Measurements from ENCODE around the gene CBR4.

CBR4 gene

GRCh38 chr4:169010125-169011023 lies at the start of gene CBR4:
Gene CBR4 (minus strand): TSS chr4:169010255. CDS start chr4:169010089, 166 bp downstream.
- DNase-seq (ENCODE audit: low read depth in 3 of 3, low spot score in 1 of 3): peak; percentile 84 to 92 (median 86)

GRCh38 chr4:169059306-169060211 lies 49.5 kb upstream of the CBR4 start:
- no peak for DNase-seq (ENCODE audit: low read depth in 3 of 3, low spot score in 1 of 3)

GRCh38 chr4:169058312-169058711 lies 48.3 kb upstream of the CBR4 start:
- DNase-seq (ENCODE audit: low read depth in 3 of 3, low spot score in 1 of 3): no peak

- DNase-seq (ENCODE audit: low read depth in 3 of 3, low spot score in 1 of 3): no peak
Measured at GRCh38 chr4:169054879-169055278, 44.8 kb upstream of the CBR4 start.

- DNase-seq (ENCODE audit: low read depth in 3 of 3, low spot score in 1 of 3): no peak
Measured at GRCh38 chr4:169052594-169052945, 42.5 kb upstream of the CBR4 start.

GRCh38 chr4:169051761-169052593 lies 41.9 kb upstream of the CBR4 start:
- no peak for DNase-seq (ENCODE audit: low read depth in 3 of 3, low spot score in 1 of 3)

GRCh38 chr4:169050881-169051760 lies 41.1 kb upstream of the CBR4 start:
- DNase-seq (ENCODE audit: low read depth in 3 of 3, low spot score in 1 of 3): no peak

- no peak for DNase-seq (ENCODE audit: low read depth in 3 of 3, low spot score in 1 of 3)
Measured at GRCh38 chr4:169050284-169050683, 40.2 kb upstream of the CBR4 start.

GRCh38 chr4:169048868-169049414 lies 38.9 kb upstream of the CBR4 start:
- DNase-seq (ENCODE audit: low read depth in 3 of 3, low spot score in 1 of 3): no peak

- DNase-seq (ENCODE audit: low read depth in 3 of 3, low spot score in 1 of 3): no peak
Measured at GRCh38 chr4:169047956-169048355, 37.9 kb upstream of the CBR4 start.

- DNase-seq (ENCODE audit: low read depth in 3 of 3, low spot score in 1 of 3): no peak
Measured at GRCh38 chr4:169045862-169046584, 36.0 kb upstream of the CBR4 start.

- DNase-seq (ENCODE audit: low read depth in 3 of 3, low spot score in 1 of 3): no peak
Measured at GRCh38 chr4:169044714-169045447, 34.8 kb upstream of the CBR4 start.

- no peak for DNase-seq (ENCODE audit: low read depth in 3 of 3, low spot score in 1 of 3)
Measured at GRCh38 chr4:169042608-169043007, 32.6 kb upstream of the CBR4 start.

- DNase-seq (ENCODE audit: low read depth in 3 of 3, low spot score in 1 of 3): no peak
Measured at GRCh38 chr4:169040559-169041261, 30.7 kb upstream of the CBR4 start.

- DNase-seq (ENCODE audit: low read depth in 3 of 3, low spot score in 1 of 3): no peak
Measured at GRCh38 chr4:169039251-169039954, 29.3 kb upstream of the CBR4 start.

- no peak for DNase-seq (ENCODE audit: low read depth in 3 of 3, low spot score in 1 of 3)
Measured at GRCh38 chr4:169037506-169037905, 27.5 kb upstream of the CBR4 start.
